Thyroid gland (tissue), 4 donors: Measurements from ENCODE around the gene TAF13. TPM values are rescaled to one million over a fixed set of nuclear protein-coding genes. Genes with fewer than 3 reads are reported as not detected.
A peak's percentile ranks its signal among the peaks of the same experiment; 100 is the strongest.

Experiments used
- DNase-seq, 2 donors: peaks; one replicate each; pipeline ENCODE4 v3.0.0-alpha.2; 2019
- H3K27ac ChIP-seq, 3 donors: fragments of 200-600 bp; sonication (generic); 1 replicate in 2 of 3; 2 replicates in 1 of 3; pipeline ENCODE4 v1.5.1; 2016 to 2019; ENCODE audit warnings: mild to moderate bottlenecking in 1 of 3, moderate library complexity in 1 of 3
- H3K27me3 ChIP-seq: fragments of 200-600 bp; sonication (generic); one replicate; pipeline ENCODE4 v1.5.1; 2019
- H3K36me3 ChIP-seq, 2 donors: fragments of 200-600 bp; sonication (generic); one replicate each; pipeline ENCODE4 v1.5.1; 2016 to 2019
- H3K4me1 ChIP-seq, 2 donors: fragments of 200-600 bp; sonication (generic); one replicate each; pipeline ENCODE4 v1.5.1; 2017 to 2019
- H3K4me3 ChIP-seq, 3 donors: fragments of 200-600 bp; sonication (generic); replicated peaks in 1 of 3; 1 replicate in 2 of 3; 2 replicates in 1 of 3; pipeline ENCODE4 v1.5.1; 2016; ENCODE audit warnings: mild to moderate bottlenecking in 1 of 3
- H3K9me3 ChIP-seq: fragments of 200-600 bp; sonication (generic); one replicate; pipeline ENCODE4 v1.5.1; 2017
- CTCF ChIP-seq, 6 experiments: fragments of 200-600 bp in 3 of 6; fragments of 450-650 bp in 3 of 6; sonication (generic) in 3 of 6; IDR thresholded peaks; one replicate each; pipeline ENCODE4 v1.5.1; 2016 to 2019; ENCODE audit warnings: antibody characterized with exemption in 6 of 6, mild to moderate bottlenecking in 2 of 6, inconsistent platforms in 1 of 6, moderate library complexity in 1 of 6
- POLR2A ChIP-seq, 2 donors: fragments of 450-650 bp; IDR thresholded peaks; one replicate each; pipeline ENCODE4 v1.6.1; 2017; ENCODE audit warnings: antibody characterized with exemption in 2 of 2, mild to moderate bottlenecking in 2 of 2, moderate library complexity in 1 of 2
- WGBS, 2 donors: methylation state at CpG; one replicate each; pipeline ENCODE4 v1.1.5; 2017; 5-methylcytosine and 5-hydroxymethylcytosine counted together
- intact Hi-C: fragments of 100-400 bp; cut with DNase I; formaldehyde crosslinking; loops from one replicate; pipeline ENCODE4 v1.15.1; 2023
- total RNA-seq, 4 donors: library from RNA; depleted of rRNA; stranded (reverse); fragments of >200 nt; gene quantifications; one replicate each; pipeline ENCODE4 v1.2.3, GENCODE V29; 2016

Gene TAF13
- total RNA-seq, 4 donors from 2014 or later = 25.6 to 47.1 (median 43.9) TPM

- intact Hi-C loops = loop anchor here (5.0 kb wide), 1 partner anchor 83 kb away; no protein-coding TSS in a partner anchor
- TF ChIP-seq POLR2A (IDR thresholded peaks at IDR 0.05) (no peak), CTCF (IDR thresholded peaks at IDR 0.05) (no peak)
- 16 to 25% methylated on average over 11 to 12 of the region's 12 CpGs for WGBS, 2 donors
Observed at GRCh38 chr1:109114342-109114674, 38.5 kb upstream of the TAF13 start.

GRCh38 chr1:109113590-109114341, 38.0 kb upstream of the TAF13 start, which contains the start of gene ELAPOR1:
TSS of gene ELAPOR1 (plus strand) at chr1:109114115. CDS start at chr1:109114184, 69 bp downstream.
- Histone ChIP-seq H3K27me3 (no peaks in the 10 kb centered on the region), H3K36me3 (no peaks in the 10 kb centered on the region), H3K4me3 (peak within 1 kb of the TSS in 1 of 3 donors; percentile 13), H3K27ac (no peak within 1 kb of the TSS), H3K4me1 (peaks cover 13 to 21% of the 10 kb centered on the region in 2 donors), H3K9me3 (no peaks in the 10 kb centered on the region)
- TF ChIP-seq POLR2A (IDR thresholded peaks at IDR 0.05) = no peak
- intact Hi-C loops = loop anchor here (5.0 kb wide), 1 partner anchor 84 kb away; no protein-coding TSS in a partner anchor
- DNase-seq = peak; percentile 60 to 69
- 2 to 3% methylated on average over 24 to 39 of the region's 56 CpGs for WGBS, 2 donors

More at GRCh38 chr1:109114342-109114674, 38.5 kb upstream of the TAF13 start:
- Histone ChIP-seq H3K27ac (no peak overlapping the region), H3K4me3 (peak overlapping the region in 1 of 3 donors; percentile 13), H3K4me1 (peaks cover 13 to 21% of the 10 kb centered on the region in 2 donors), H3K27me3 (no peaks in the 10 kb centered on the region), H3K36me3 (no peaks in the 10 kb centered on the region), H3K9me3 (no peaks in the 10 kb centered on the region)
- DNase-seq = no peak

GRCh38 chr1:109112652-109113285, 37.0 kb upstream of the TAF13 start:
- TF ChIP-seq POLR2A (IDR thresholded peaks at IDR 0.05) (no peak), CTCF (IDR thresholded peaks at IDR 0.05) (peak; percentile 75 to 95 (median 94))
- WGBS, 2 donors = 10 to 11% methylated on average over 26 to 28 of the region's 31 CpGs
- peak; percentile 94 to 95 for DNase-seq
- H3K36me3 ChIP-seq = no peaks in the 10 kb centered on the region
- intact Hi-C loops = loop anchor here (5.0 kb wide), 1 partner anchor 85 kb away; no protein-coding TSS in a partner anchor
- H3K27ac ChIP-seq = no peak overlapping the region
- no peaks in the 10 kb centered on the region for H3K27me3 ChIP-seq
- peaks cover 13 to 21% of the 10 kb centered on the region in 2 donors for H3K4me1 ChIP-seq
- no peaks in the 10 kb centered on the region for H3K9me3 ChIP-seq
- H3K4me3 ChIP-seq = peak overlapping the region in 1 of 3 donors; percentile 13

GRCh38 chr1:109112056-109112651, 36.4 kb upstream of the TAF13 start:
- Histone ChIP-seq H3K27me3 (no peaks in the 10 kb centered on the region), H3K36me3 (no peaks in the 10 kb centered on the region), H3K4me1 (peaks cover 13 to 21% of the 10 kb centered on the region in 2 donors), H3K9me3 (no peaks in the 10 kb centered on the region), H3K27ac (no peak overlapping the region), H3K4me3 (no peak overlapping the region)
- intact Hi-C loops = loop anchor here (5.0 kb wide), 1 partner anchor 85 kb away; no protein-coding TSS in a partner anchor
- TF ChIP-seq CTCF (IDR thresholded peaks at IDR 0.05) (no peak), POLR2A (IDR thresholded peaks at IDR 0.05) (no peak)
- 25 to 30% methylated on average over 10 of the region's 10 CpGs for WGBS, 2 donors
- DNase-seq = no peak

- no peaks in the 10 kb centered on the region for H3K27me3 ChIP-seq
- H3K9me3 ChIP-seq = no peaks in the 10 kb centered on the region
- H3K36me3 ChIP-seq = no peaks in the 10 kb centered on the region
- 78 to 79% methylated on average over 5 of the region's 5 CpGs for WGBS, 2 donors
- DNase-seq = no peak
- H3K4me3 ChIP-seq = no peak overlapping the region
- no peak overlapping the region for H3K27ac ChIP-seq
- TF ChIP-seq CTCF (IDR thresholded peaks at IDR 0.05) = no peak
- TF ChIP-seq POLR2A (IDR thresholded peaks at IDR 0.05) = no peak
- peaks cover 13 to 21% of the 10 kb centered on the region in 2 donors for H3K4me1 ChIP-seq
- intact Hi-C loops = loop anchor here (5.0 kb wide), 1 partner anchor 86 kb away; no protein-coding TSS in a partner anchor
Observed at GRCh38 chr1:109111386-109112055, 35.7 kb upstream of the TAF13 start.
